Thoracic aorta (tissue), 2 donors: Measurements from ENCODE around the gene FAXC. TPM values are rescaled to one million over a fixed set of nuclear protein-coding genes. Genes with fewer than 3 reads are reported as not detected.

Experiments used
- ATAC-seq: fragments of 150-250 bp; one replicate; pipeline ENCODE4 v1.8.0; 2017; ENCODE audit warnings: low read depth; ENCODE audit not compliant: insufficient number of reproducible peaks, low FRiP score
- DNase-seq: peaks from one replicate; pipeline ENCODE4 v3.0.0-alpha.2; 2020; ENCODE audit warnings: low spot score
- H3K27ac ChIP-seq, 2 donors: fragments of 200-600 bp; sonication (generic); 1 replicate in 1 of 2; 2 replicates in 1 of 2; pipeline ENCODE4 v1.5.1; 2016; ENCODE audit warnings: mild to moderate bottlenecking in 2 of 2, moderate library complexity in 2 of 2
- H3K27me3 ChIP-seq: fragments of 200-600 bp; sonication (generic); replicated peaks from 2 replicates; pipeline ENCODE4 v1.6.0; 2016; ENCODE audit warnings: mild to moderate bottlenecking; ENCODE audit not compliant: insufficient read depth
- H3K36me3 ChIP-seq: fragments of 200-600 bp; sonication (generic); one replicate; pipeline ENCODE4 v1.5.1; 2016
- H3K4me1 ChIP-seq, 2 donors: fragments of 200-600 bp; sonication (generic); 1 replicate in 1 of 2; 2 replicates in 1 of 2; pipeline versions ENCODE4 v1.5.1 to v1.6.0; 2016; ENCODE audit warnings: low read depth in 2 of 2, mild to moderate bottlenecking in 1 of 2; ENCODE audit not compliant: control insufficient read depth in 1 of 2
- H3K4me3 ChIP-seq: fragments of 200-600 bp; sonication (generic); 2 replicates; pipeline ENCODE4 v1.5.1; 2016; ENCODE audit warnings: mild to moderate bottlenecking
- H3K9me3 ChIP-seq: fragments of 200-600 bp; sonication (generic); 2 replicates; pipeline ENCODE4 v1.5.1; 2016
- CTCF ChIP-seq: fragments of 200-600 bp; sonication (generic); IDR thresholded peaks from one replicate; pipeline ENCODE4 v1.5.1; 2019; ENCODE audit warnings: antibody characterized with exemption
- total RNA-seq, 2 donors: library from RNA; depleted of rRNA; stranded (reverse); fragments of >200 nt; gene quantifications; one replicate each; pipeline versions ENCODE4 v1.1.0 to v1.2.3, GENCODE V29; 2016

The FAXC gene
- total RNA-seq, 2 donors from 2014 or later: 0.81 to 0.99 TPM

GRCh38 chr6:99285881-99286280 lies 63.6 kb downstream of the FAXC start:
- DNase-seq: no peak
- ATAC-seq: no peak
- H3K36me3 ChIP-seq: no peaks in the 10 kb centered on the region
- no peaks in the 10 kb centered on the region for H3K27me3 ChIP-seq
- no peak for TF ChIP-seq CTCF
- H3K27ac ChIP-seq: no peak overlapping the region
- no peaks in the 10 kb centered on the region for H3K9me3 ChIP-seq
- no peaks in the 10 kb centered on the region for H3K4me1 ChIP-seq
- H3K4me3 ChIP-seq: no peak overlapping the region

- Histone ChIP-seq H3K4me1 (no peaks in the 10 kb centered on the region), H3K27ac (no peak overlapping the region), H3K4me3 (no peak overlapping the region), H3K9me3 (no peaks in the 10 kb centered on the region), H3K36me3 (no peaks in the 10 kb centered on the region), H3K27me3 (no peaks in the 10 kb centered on the region)
- peak; percentile 18 for TF ChIP-seq CTCF
- ATAC-seq (no peak), DNase-seq (no peak)
Measured at GRCh38 chr6:99282479-99283062, 66.9 kb downstream of the FAXC start.

GRCh38 chr6:99276747-99277146 lies 72.7 kb downstream of the FAXC start:
- no peak overlapping the region for H3K4me3 ChIP-seq

GRCh38 chr6:99270826-99271225 lies 78.6 kb downstream of the FAXC start:
- Histone ChIP-seq H3K4me3 (no peak overlapping the region), H3K27me3 (no peaks in the 10 kb centered on the region), H3K4me1 (no peaks in the 10 kb centered on the region), H3K27ac (no peak overlapping the region), H3K36me3 (no peaks in the 10 kb centered on the region), H3K9me3 (no peaks in the 10 kb centered on the region)
- no peak for ATAC-seq
- DNase-seq: no peak
- no peak for TF ChIP-seq CTCF

More at GRCh38 chr6:99276747-99277146, 72.7 kb downstream of the FAXC start:
- H3K4me1 ChIP-seq: no peaks in the 10 kb centered on the region
- TF ChIP-seq CTCF: no peak
- no peaks in the 10 kb centered on the region for H3K36me3 ChIP-seq
- ATAC-seq: no peak
- H3K27me3 ChIP-seq: no peaks in the 10 kb centered on the region
- H3K9me3 ChIP-seq: no peaks in the 10 kb centered on the region
- DNase-seq: no peak
- H3K27ac ChIP-seq: no peak overlapping the region

- H3K27ac ChIP-seq: no peak overlapping the region
- H3K4me3 ChIP-seq: no peak overlapping the region
- H3K9me3 ChIP-seq: no peaks in the 10 kb centered on the region
- no peak for DNase-seq
- no peaks in the 10 kb centered on the region for H3K36me3 ChIP-seq
- no peaks in the 10 kb centered on the region for H3K27me3 ChIP-seq
- TF ChIP-seq CTCF: no peak
- H3K4me1 ChIP-seq: no peaks in the 10 kb centered on the region
- no peak for ATAC-seq
Measured at GRCh38 chr6:99270030-99270429, 79.4 kb downstream of the FAXC start.
